WI38 (cell line): ENCODE results near the gene NME2.

Source experiments
- H3K4me3 ChIP-seq: 2 replicates; pipeline ENCODE4 v1.5.1; 2011; ENCODE audit warnings: low read depth, mild to moderate bottlenecking, control low read depth, low read length
- TF ChIP-seq, protein P1 (sequence below): IDR thresholded peaks from 2 replicates; pipeline ENCODE4 v1.5.1; 2012; ENCODE audit warnings: low read depth, mild to moderate bottlenecking, control low read depth, low read length

NME2 gene

DNA sequence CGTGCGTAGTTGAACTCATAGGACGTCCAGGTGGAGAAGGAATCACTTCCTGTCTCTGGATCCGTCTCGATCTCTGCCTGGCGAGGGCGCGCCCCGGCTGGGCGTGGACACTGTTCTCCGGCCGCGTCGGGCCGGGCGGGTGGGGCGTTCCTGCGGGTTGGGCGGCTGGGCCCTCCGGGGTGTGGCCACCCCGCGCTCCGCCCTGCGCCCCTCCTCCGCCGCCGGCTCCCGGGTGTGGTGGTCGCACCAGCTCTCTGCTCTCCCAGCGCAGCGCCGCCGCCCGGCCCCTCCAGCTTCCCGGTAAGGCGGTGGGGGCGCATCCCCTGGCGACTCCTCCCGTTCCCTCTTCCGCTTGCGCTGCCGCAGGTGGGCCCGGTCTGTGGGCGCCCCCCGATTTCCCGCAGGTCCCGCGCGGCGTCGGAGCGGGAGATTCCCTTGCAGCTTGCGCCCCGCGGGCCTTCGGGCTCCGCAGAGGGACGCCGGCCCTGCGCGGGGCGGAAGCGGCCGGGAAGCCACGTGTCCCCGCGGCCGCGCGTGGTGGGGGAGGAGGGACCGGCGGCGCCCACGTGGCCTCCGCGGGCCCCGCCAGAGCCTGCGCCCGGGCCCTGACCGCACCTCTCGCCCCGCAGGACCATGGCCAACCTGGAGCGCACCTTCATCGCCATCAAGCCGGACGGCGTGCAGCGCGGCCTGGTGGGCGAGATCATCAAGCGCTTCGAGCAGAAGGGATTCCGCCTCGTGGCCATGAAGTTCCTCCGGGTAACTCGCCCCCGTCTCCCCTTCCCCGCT is at the start of gene NME2:
Gene NME2 (plus strand): TSS at position 214 of the 789 bp plus-strand sequence. CDS start 420 bp downstream, at position 634.
- TF ChIP-seq, protein P1, sequence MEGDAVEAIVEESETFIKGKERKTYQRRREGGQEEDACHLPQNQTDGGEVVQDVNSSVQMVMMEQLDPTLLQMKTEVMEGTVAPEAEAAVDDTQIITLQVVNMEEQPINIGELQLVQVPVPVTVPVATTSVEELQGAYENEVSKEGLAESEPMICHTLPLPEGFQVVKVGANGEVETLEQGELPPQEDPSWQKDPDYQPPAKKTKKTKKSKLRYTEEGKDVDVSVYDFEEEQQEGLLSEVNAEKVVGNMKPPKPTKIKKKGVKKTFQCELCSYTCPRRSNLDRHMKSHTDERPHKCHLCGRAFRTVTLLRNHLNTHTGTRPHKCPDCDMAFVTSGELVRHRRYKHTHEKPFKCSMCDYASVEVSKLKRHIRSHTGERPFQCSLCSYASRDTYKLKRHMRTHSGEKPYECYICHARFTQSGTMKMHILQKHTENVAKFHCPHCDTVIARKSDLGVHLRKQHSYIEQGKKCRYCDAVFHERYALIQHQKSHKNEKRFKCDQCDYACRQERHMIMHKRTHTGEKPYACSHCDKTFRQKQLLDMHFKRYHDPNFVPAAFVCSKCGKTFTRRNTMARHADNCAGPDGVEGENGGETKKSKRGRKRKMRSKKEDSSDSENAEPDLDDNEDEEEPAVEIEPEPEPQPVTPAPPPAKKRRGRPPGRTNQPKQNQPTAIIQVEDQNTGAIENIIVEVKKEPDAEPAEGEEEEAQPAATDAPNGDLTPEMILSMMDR: no peak
- peak within 1 kb of the TSS; percentile 86 for H3K4me3 ChIP-seq

DNA sequence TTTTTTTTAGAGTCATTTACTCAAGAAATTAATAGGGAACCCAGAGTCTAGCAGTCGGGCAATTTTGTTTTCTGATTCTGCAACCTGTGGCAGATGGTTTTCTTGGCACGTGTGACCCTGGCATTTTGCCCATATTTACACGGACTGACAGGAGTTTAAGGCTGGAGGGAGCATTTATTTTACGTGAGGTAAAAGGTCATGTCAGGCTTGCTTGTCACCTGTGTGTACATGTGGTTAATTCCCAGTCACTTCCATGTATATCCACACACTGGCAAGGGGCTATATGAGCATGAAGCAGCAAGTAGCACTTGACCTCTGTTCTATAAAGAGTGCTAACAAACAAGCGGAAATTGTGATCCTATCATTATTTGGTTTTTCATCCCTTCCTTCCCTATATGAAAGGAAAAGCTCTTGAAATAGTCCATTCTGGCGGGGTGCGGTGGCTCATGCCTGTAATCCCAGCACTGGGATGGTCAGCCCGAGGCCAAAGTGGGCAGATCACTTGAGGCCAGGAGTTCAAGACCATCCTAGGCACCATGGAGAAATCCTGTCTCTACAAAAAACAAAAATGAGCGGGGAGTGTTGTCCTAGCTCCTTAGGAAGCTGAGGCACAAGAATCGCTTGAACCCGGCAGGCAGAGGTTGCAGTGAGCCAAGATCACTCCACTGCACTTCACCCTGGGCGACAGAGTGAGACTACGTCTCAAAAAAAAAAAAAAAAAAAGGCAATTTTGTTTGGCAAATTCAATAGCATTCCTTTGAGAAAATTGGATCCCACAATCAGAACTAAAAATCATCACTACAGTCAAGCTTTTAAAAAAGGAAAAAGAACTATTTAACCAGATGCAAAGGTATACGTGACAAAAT is 47.6 kb upstream of the NME2 start:
- H3K4me3 ChIP-seq: peak overlapping the region; percentile 87
- TF ChIP-seq, protein P1: no peak

DNA sequence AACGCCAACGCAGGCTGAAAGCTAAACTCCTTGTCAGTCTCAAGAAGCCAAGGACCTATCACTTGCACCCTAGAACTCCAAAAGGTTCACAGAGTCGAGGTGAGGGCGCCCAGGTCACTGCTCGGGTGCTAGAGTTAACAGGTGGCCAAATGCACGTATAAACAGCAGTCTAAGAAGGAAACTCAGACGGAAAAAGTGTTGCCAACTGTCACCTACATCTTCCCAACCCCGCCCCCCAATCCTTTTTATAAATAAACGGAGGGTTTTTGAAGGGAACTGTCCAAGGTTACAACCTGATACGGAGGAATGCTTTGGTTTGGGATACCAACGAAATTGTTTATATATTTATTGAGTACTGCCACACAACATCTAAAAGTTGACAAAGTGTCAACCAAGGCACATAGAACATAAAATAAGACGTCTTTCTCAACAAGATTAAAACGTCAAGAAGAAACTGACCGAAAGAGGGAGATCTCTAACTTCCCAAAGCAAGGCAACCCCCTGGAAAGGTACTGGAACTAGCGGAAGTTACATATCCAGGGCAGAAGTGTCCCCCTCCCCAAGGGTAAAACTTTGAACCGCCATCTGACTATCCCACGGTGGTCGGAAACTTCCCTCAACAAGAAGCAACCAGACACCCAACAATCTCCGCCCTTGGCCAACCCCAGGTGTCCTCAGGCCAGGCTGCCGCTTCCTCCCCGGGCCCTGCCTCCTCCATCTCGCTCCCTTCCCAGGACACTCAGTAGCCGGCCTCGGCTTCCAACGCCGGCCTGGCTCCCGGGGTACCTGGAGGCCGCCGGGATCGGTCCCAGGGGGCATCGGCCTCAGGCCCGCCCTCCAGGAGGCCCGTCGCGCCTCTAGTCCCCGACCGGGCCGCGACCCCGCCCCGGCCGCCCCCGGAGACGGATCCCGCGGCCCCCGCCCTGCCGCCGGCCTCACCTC is 46.5 kb upstream of the NME2 start:
- peak overlapping the region; percentile 87 for H3K4me3 ChIP-seq
- TF ChIP-seq, protein P1: no peak

DNA sequence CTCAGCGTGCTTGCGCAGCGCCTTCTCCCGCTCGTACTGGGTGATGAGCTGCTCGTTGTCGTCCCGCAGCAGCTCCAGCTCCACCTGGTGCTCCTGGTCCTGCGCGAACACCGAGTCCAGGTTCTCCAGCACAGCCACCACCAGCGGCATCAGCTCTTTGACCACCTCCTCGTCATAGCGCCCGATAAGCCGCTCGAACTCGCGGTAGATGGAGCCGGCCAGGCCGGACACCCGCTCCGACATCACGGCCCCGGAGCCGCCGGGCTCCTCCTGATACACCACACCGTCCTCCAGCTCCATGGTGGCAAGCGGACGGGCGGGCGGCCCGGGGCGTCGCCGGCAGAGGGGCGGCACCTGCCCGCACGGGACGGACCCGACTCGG is 45.9 kb upstream of the NME2 start:
- H3K4me3 ChIP-seq: peak overlapping the region; percentile 87
- TF ChIP-seq, protein P1: no peak

DNA sequence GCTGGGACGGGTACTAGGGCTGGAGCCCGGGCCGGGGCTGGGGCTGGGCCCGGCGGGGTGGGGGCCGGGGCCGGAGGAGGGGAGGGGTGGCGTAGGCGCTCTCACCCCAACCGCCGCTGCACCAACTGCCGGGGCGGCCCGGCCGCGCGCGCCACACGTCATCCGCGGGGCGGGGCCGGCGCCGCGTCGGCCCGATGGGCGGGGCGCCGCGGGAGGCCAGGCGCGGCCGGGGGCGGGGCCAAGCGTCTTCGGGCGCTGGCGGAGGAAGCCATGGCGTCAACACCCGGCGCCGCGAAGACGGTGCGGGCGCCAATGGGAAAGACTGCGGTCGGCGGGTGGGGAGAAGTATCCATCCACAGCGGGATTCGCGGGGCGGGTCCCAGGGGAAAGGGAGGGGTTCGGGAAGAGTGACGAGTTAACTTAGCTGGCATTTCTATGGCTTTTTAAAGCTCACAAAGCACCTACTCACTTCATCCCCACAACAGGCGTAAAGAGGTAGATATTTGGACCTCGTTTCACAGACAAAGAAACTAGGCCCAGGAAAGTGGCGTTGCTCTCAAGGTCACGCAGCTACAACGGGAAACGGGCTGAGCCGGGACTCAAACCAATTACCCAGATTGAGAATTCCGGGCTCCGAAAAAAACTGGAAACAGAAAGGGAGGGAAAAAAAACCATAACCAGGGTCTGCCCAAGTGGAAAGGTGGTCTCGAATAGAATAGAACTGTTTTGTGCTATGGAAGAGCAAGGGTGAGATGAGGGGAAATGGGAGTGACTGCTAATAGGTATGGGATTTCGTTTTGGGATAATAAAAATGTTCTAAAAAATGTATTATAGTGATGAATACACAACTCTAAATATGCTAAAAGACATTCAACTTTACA is 45.2 kb upstream of the NME2 start, which contains the start of gene SPAG9:
Gene SPAG9 (minus strand): TSS at position 130 of the 881 bp plus-strand sequence. CDS start 212 bp downstream, outside the sequence.
- TF ChIP-seq, protein P1: no peak
- H3K4me3 ChIP-seq: peak within 1 kb of the TSS; percentile 87
